ENCODE results near the gene CA10.

The CA10 gene

DNA sequence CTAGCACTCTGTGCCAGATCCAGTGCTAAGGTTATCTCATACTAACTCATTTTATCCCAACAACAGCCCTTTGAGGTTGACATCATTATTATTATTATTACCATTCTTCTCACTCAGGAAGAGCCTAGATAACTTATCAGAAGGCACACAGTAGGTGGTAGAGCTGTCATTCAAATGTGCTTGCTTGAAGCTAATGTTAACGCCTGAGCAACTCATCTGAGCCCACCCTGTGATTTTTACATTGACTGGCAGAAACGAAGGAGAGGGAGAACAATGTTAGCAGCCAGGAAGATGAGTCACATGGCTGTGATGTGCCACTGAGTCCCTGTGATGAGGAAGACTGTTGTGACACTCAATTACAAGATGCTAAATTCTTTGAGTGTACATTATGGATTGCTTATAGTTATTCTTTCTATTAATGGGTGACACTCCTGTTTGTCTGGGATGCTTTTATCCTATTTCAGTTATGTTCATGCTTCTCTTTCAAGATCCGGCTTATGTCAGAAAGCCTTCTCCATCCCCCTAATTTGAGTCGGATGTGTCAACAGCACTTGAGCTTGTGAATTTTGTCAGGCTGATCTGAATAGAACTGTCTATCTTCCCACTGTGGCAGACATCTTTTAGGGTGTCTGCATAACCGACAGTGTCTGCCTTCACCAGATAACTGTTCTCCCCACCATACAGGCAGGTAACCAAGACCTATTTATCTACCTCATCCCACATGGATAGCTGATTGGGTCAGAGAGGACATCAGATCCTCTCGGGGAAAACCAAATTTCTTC is 426.4 kb downstream of the CA10 start:
- in situ Hi-C loops (cut with MboI; ENCODE audit: low sequenced_read_pairs, unreplicated experiment): no loop called here
- no peak for DNase-seq (ENCODE audit: low spot score)
- TF ChIP-seq, protein P1, sequence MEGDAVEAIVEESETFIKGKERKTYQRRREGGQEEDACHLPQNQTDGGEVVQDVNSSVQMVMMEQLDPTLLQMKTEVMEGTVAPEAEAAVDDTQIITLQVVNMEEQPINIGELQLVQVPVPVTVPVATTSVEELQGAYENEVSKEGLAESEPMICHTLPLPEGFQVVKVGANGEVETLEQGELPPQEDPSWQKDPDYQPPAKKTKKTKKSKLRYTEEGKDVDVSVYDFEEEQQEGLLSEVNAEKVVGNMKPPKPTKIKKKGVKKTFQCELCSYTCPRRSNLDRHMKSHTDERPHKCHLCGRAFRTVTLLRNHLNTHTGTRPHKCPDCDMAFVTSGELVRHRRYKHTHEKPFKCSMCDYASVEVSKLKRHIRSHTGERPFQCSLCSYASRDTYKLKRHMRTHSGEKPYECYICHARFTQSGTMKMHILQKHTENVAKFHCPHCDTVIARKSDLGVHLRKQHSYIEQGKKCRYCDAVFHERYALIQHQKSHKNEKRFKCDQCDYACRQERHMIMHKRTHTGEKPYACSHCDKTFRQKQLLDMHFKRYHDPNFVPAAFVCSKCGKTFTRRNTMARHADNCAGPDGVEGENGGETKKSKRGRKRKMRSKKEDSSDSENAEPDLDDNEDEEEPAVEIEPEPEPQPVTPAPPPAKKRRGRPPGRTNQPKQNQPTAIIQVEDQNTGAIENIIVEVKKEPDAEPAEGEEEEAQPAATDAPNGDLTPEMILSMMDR (IDR thresholded peaks at IDR 0.05; ENCODE audit: borderline replicate concordance, control extremely low read depth, extremely low read depth, insufficient read depth, missing control alignments): no peak

DNA sequence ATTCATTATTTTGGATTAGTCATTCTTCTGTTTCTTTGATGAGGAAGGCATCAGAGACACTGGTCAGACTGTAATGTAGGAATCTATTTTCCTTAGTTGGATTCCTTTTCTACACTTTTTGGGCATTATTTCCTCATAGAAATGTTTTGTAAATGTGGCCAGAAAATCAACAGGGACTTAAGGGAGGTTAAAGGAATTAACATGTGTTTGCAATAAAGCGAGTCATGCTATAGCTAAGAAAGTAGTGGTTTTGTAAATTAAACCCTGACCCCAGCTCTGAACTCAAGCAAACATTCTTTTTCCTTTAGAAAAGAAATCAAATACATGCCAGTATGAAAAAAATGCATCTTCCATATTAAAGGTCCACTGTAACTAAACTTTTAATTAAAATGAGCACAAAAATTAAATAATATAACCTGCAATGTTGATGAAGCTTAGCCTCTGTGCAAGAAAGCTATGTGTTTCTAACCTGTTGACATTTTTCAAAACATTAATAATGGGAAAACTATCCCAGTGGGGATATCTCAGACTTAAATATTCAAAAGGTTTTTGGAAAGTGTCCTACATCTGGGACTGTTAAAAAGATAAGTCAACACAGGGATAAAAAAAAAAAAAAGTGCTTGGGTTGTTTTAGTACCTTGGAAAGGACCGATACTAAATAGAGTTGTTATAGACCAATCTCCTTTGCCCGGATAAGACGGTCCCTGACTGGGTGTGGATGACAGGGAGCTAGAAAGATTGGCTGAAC is 428.0 kb downstream of the CA10 start:
- TF ChIP-seq, protein P1 (IDR thresholded peaks at IDR 0.05; ENCODE audit: borderline replicate concordance, control extremely low read depth, extremely low read depth, insufficient read depth, missing control alignments): no peak
- in situ Hi-C loops (cut with MboI; ENCODE audit: low sequenced_read_pairs, unreplicated experiment): no loop called here
- no peak for DNase-seq (ENCODE audit: low spot score)

DNA sequence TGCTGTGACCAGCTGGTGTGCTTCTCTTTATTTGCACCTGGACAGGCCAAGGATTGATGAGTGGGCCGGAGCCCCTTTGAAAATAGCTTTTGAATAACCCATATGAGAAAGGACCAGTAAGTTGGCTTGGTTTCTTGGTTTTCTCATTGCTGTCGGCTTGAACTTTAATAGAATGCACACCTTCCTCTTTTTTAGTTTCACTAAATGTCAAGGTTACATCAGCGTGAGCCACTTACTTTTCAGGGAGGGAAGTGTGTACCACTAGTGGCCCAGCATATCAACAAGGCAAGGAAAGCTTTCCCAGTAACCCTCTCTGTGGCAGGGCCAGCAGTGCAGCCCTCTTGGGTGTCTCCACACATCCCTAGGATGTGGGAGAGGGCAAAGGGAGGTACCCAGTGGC is 433.3 kb downstream of the CA10 start:
- TF ChIP-seq, protein P1 (IDR thresholded peaks at IDR 0.05; ENCODE audit: borderline replicate concordance, control extremely low read depth, extremely low read depth, insufficient read depth, missing control alignments): no peak
- in situ Hi-C loops (cut with MboI; ENCODE audit: low sequenced_read_pairs, unreplicated experiment): no loop called here
- DNase-seq (ENCODE audit: low spot score): no peak

DNA sequence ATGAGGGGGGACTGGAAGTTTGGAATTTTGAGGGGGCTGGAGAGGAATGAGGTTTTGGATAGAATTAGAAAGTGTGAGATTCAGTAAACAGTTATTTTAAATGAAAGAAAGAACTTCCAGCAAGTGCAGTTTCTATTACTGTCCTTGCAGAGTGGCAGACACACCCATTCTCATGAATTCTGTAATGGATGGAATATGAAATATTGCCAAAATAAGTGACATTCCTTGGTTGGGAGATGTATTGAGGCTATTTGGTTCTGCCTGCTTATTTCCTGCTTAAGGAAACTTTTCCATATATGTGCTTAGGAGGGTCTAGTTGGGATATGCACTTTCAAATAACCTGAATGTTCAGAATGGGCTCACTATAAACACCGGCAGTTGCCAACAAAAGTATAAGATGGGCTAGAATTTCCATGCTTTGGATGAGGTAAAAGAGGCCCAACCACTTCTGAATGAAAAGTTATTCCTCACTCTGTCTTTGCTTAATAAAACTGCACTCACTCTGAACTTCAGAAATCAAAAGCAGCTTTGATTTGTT is 434.4 kb downstream of the CA10 start:
- TF ChIP-seq, protein P1 (IDR thresholded peaks at IDR 0.05; ENCODE audit: borderline replicate concordance, control extremely low read depth, extremely low read depth, insufficient read depth, missing control alignments): no peak
- in situ Hi-C loops (cut with MboI; ENCODE audit: low sequenced_read_pairs, unreplicated experiment): no loop called here
- DNase-seq (ENCODE audit: low spot score): no peak

DNA sequence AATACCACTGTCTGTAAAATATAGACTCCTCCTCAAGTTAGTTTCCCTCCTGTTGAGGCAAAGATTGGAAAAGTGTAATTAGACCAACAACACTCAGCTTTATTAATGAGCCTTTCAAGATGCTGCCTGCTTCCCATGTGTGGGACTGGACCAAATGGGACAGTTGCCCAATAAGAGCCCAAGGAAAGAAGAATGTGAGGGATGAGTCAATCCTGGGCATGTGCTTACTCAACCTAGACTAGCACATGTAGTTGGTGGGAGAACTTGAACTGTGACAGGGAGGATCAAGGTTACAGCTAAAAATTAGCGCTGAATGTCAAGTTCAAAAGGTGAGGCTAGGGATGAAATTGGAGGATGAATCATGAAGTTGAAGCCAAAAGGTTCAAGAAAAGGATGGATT is 435.5 kb downstream of the CA10 start:
- TF ChIP-seq, protein P1 (IDR thresholded peaks at IDR 0.05; ENCODE audit: borderline replicate concordance, control extremely low read depth, extremely low read depth, insufficient read depth, missing control alignments): no peak
- in situ Hi-C loops (cut with MboI; ENCODE audit: low sequenced_read_pairs, unreplicated experiment): no loop called here
- no peak for DNase-seq (ENCODE audit: low spot score)

DNA sequence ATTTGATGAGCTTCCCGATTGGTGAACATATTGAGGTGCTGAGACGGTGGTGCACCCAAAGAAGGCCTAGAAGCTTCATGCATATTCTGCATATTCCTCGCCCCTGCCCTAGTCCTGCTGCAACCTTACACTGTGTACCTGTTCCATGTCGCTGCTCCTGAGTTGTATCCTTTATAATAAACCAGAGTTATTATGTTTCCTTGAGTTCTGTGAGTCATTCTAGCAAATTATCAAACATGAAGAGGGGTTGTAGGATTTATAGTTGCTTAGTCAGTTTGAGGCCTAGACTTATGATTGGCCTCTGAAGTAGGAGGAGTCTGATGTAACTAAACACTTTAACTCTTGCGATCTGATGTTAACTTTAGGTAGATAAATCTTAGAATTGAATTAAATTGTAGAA is 436.8 kb downstream of the CA10 start:
- in situ Hi-C loops (cut with MboI; ENCODE audit: low sequenced_read_pairs, unreplicated experiment): no loop called here

More for the DNA sequence above, 436.8 kb downstream of the CA10 start:
- DNase-seq (ENCODE audit: low spot score): no peak
- TF ChIP-seq, protein P1 (IDR thresholded peaks at IDR 0.05; ENCODE audit: borderline replicate concordance, control extremely low read depth, extremely low read depth, insufficient read depth, missing control alignments): no peak
